ENCODE results near the gene BLOC1S3. TPM values are rescaled to one million over a fixed set of nuclear protein-coding genes. Genes with fewer than 3 reads are reported as not detected.

BLOC1S3 gene
- total RNA-seq, 4 donors from 2014 or later: 6.4 to 13.1 (median 8.2) TPM

DNA sequence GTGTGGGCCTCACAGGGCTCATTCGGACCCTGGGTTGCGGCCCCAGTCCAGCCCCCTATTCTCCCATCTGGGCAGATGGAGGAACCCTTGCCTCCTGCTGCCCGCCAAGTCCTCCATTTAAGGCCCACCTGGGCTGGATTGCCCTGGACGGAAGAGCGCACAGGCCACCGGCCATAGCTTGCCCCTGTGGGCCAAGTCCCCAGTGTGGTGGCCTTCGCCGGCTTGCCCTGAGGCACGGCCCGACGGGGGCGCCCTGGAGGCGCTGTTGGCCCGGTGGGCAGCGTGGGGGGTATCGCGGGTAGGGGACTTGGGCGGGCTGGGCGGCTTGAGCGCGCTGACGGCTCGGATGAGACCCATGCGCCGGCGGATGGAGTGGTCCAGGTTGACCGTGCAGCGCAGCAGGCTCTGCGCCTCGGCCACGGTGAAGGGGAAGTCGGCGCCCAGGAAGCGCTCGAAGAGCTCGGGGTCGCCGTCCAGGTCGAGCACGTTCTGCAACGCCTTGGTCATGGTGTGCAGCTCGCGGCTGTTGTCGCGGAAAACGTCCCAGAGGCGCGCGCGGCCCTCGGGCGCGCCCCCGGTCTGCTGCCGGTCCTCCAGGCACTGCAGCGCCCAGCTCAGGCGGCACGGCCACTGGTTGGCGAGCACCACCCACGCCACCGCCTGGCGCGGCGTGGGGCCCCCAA is 26.6 kb upstream of the BLOC1S3 start:
- DNase-seq (ENCODE audit: low spot score) (no peak), ATAC-seq (ENCODE audit: low FRiP score) (no peak)
- TF ChIP-seq, protein P1, sequence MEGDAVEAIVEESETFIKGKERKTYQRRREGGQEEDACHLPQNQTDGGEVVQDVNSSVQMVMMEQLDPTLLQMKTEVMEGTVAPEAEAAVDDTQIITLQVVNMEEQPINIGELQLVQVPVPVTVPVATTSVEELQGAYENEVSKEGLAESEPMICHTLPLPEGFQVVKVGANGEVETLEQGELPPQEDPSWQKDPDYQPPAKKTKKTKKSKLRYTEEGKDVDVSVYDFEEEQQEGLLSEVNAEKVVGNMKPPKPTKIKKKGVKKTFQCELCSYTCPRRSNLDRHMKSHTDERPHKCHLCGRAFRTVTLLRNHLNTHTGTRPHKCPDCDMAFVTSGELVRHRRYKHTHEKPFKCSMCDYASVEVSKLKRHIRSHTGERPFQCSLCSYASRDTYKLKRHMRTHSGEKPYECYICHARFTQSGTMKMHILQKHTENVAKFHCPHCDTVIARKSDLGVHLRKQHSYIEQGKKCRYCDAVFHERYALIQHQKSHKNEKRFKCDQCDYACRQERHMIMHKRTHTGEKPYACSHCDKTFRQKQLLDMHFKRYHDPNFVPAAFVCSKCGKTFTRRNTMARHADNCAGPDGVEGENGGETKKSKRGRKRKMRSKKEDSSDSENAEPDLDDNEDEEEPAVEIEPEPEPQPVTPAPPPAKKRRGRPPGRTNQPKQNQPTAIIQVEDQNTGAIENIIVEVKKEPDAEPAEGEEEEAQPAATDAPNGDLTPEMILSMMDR (IDR thresholded peaks at IDR 0.05): no peak

DNA sequence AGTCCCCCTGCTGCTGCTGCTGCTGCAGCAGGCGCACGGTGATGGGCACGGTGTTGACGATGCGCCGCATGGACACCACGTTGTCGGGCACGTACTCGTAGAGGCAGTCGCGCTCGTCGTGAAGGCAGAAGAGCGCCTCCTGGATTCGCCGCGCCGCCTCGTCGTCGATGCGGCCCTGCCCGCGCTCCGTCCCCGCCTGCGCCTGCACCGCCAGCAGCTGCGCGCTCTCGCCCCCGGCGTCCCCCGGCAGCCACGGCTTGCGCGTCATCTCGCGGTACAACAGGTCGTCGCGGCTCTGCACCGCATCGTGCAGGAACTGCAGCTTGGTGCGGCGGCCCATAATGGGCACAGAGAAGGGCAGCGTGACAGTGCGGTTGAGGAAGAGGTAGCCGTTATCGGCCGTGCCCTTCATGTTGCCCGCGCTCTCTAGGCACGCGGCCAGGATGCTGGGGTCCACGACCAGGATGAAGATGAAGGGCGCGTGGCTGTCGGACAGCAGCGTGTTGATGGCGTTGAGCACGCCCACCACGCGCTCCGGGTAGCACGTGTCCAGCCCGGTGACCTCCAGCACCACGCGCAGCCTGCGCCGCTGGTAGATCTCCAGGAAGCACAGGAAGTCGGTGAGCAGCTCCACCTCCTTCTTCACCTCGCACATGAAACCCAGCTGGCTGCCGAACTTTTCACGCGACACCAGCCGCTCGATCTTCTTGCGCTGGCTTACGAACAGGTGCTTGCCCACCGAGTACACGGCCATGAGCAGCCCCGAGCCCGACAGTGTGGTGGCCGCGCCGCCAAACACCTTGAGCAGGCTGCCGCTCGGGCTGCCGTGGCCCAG is 25.9 kb upstream of the BLOC1S3 start:
- TF ChIP-seq, protein P1 (IDR thresholded peaks at IDR 0.05): no peak
- peak; percentile 23 for ATAC-seq (ENCODE audit: low FRiP score)
- no peak for DNase-seq (ENCODE audit: low spot score)

DNA sequence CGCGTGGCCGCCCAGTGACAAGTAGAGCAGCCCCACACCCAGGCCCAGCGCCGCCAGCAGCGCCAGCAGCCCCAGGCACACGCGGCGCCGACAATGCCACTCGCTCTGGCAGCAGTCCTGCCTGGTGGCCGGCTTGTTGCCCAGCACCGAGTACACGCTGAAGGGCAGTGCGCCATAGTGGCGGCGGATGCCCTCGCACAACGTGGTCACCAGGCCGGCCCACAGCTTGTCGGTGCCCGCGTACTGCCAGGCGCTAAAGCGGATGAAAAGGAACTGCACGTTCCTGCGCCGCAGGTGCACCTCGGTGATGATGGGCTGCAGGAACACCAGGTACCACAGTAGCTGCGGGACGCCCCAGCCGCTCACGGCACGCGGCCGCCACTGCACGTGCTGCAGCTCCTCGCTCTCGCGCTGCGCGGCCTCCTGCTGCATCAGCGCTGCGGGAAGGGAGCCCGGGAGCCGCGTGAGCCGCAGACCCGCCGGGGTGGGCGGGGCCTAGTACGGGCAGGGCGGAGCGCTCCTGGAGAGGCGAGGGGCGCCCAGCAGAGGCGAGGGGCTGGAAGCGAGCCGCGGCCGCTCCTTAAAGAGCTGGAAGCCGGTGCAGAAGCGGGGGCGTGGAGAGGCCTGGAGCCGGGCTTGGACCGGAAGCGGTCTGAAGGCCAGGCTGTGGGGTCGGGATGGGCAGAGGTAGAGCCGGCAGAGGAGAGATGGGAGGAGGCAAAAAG is 25.1 kb upstream of the BLOC1S3 start:
- no peak for DNase-seq (ENCODE audit: low spot score)
- TF ChIP-seq, protein P1 (IDR thresholded peaks at IDR 0.05): no peak
- peak; percentile 54 for ATAC-seq (ENCODE audit: low FRiP score)

DNA sequence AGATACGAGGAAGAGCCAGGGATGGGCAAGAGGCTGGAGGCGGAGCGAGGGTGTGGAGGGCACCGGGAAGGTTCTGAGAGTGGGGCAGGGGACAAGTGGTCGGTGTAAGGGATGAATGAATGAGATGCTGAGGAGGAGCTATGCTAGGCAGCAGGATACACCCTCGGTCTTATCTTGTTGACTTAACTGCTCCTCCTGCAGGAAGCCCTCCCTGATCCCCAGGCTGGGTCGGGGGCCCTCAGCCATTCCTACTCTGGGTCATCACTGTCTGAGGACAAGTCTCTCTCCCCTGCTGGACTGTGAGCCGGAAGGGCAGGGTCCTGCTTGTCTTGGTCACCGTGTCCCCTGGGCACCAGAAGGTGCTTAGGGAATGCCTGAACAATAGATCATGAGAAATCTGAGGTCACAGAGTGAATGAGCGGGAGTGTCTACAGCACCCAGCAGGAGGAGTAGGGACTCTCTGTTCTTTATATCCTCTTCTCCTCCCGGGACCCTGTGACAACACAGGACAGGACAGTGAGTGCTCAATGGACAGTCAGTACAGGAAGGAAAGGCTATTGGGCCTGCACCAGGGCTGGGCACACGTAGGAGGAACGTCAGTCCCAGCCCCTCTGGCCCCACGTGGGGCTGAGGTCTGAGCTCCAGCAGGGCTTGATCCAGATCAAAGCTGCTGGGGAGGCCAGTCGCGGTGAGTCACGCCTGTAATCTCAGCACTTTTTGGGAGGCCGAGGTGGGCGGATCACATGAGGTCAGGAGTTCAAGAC is 24.3 kb upstream of the BLOC1S3 start:
- DNase-seq (ENCODE audit: low spot score): no peak
- TF ChIP-seq, protein P1 (IDR thresholded peaks at IDR 0.05): no peak
- peak; percentile 14 for ATAC-seq (ENCODE audit: low FRiP score)

DNA sequence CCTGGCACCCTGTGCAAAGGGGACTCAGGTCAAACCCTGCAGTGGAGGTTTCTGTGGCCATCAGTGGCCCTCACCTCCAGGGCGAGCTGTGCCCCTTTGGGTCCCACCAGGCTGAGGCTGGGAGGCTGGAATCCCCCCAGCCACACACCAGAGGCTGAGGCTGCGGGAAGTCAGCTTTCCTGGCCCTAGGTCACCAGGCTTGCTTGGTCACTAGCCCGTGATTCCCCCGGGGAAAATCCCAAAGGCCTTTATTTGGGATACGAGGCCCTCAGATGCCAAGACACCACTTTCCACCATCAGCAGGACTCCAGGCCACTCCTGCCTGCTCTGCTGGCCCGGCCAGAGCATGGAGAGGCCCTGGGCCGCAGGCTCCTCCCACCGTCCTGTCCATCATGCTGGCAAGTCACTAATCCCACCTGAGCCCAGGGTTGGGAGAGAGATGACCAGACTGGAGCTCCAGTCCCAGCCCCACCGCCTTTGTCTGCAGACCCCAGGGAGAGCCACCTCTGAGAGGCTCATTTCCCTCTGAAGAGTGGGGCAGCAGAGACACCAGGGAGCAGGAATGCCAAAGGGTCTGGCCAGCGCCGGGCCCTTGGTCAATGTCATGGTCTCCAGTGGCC is 22.5 kb upstream of the BLOC1S3 start:
- ATAC-seq (ENCODE audit: low FRiP score): no peak
- DNase-seq (ENCODE audit: low spot score): no peak
- TF ChIP-seq, protein P1 (IDR thresholded peaks at IDR 0.05): no peak

DNA sequence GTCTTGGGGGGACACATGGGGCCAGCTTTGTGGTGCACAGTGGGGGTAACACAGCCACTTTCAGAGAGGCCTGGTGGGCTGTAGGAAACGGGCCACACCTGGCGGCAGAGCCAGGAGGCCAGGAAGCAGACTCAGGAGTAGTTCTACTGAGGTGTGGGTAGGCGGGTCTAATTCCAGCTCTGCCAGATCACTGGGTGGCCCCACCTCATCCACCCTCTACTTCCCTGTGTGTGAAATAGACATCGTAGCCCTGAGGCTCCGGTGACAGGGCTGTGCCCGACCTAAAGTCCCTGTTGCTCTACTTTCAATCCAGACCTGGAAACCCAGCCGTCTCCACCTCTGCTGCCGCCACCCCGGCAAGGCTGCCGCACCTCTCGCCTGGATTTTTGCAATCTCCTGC is 21.8 kb upstream of the BLOC1S3 start:
- TF ChIP-seq, protein P1 (IDR thresholded peaks at IDR 0.05): no peak
- DNase-seq (ENCODE audit: low spot score): no peak
- no peak for ATAC-seq (ENCODE audit: low FRiP score)
